K562 (cell line): ENCODE data around the gene FBXL13. TPM values are rescaled to one million over a fixed set of nuclear protein-coding genes. Genes with fewer than 3 reads are reported as not detected.

Experiments used
- CBFA2T2 ChIP-seq: fragments of 450-650 bp; conservative IDR thresholded peaks from 2 replicates; pipeline ENCODE4 v1.6.1; 2017; ENCODE audit warnings: mild to moderate bottlenecking
- CBX3 ChIP-seq, 2 experiments: IDR thresholded peaks; 1 replicate in 1 of 2; 2 replicates in 1 of 2; pipeline ENCODE4 v1.6.1; 2012; ENCODE audit warnings: inconsistent platforms in 2 of 2, low read length in 2 of 2, borderline replicate concordance in 1 of 2, control low read depth in 1 of 2
- DPF2 ChIP-seq: fragments of 450-650 bp; IDR thresholded peaks from 2 replicates; pipeline ENCODE4 v1.6.1; 2016
- EWSR1 ChIP-seq: fragments of 450-650 bp; IDR thresholded peaks from 2 replicates; pipeline ENCODE4 v1.6.1; 2018; ENCODE audit warnings: borderline replicate concordance, mild to moderate bottlenecking, low read depth, moderate library complexity; ENCODE audit not compliant: partially characterized antibody
- FIP1L1 ChIP-seq: fragments of 200-400 bp; formaldehyde crosslinking; IDR thresholded peaks from 2 replicates; pipeline ENCODE4 v1.6.1; 2018; ENCODE audit warnings: mild to moderate bottlenecking, low read depth, low read length; ENCODE audit not compliant: poor library complexity, severe bottlenecking
- JUND ChIP-seq, 2 experiments: IDR thresholded peaks; 2 replicates in 1 of 2; 3 replicates in 1 of 2; pipeline ENCODE4 v1.6.1; 2011; ENCODE audit warnings: borderline replicate concordance in 2 of 2, low read depth in 2 of 2, low read length in 2 of 2, improper control_type of control experiment in 1 of 2, missing biosample characterization in 1 of 2, missing genetic modification characterization in 1 of 2, missing genetic modification reagents in 1 of 2
- KDM1A ChIP-seq, 2 experiments: fragments of 450-650 bp; IDR thresholded peaks; 2 replicates each; pipeline ENCODE4 v1.6.1; 2016; ENCODE audit warnings: mild to moderate bottlenecking in 2 of 2
- L3MBTL2 ChIP-seq: fragments of 450-650 bp; IDR thresholded peaks from 2 replicates; pipeline ENCODE4 v1.6.1; 2016; ENCODE audit warnings: mild to moderate bottlenecking, moderate library complexity
- MYNN ChIP-seq, 2 experiments: sonication (generic); formaldehyde crosslinking in 1 of 2; IDR thresholded peaks; 2 replicates each; pipeline versions ENCODE4 v1.5.0 to v1.6.1; 2016 to 2020; ENCODE audit warnings: antibody characterized with exemption in 1 of 2, missing genetic modification reagents in 1 of 2
- NFIC ChIP-seq: fragments of 450-650 bp; IDR thresholded peaks from 2 replicates; pipeline ENCODE4 v1.6.1; 2017; ENCODE audit warnings: mild to moderate bottlenecking, inconsistent platforms
- STAT5A ChIP-seq: IDR thresholded peaks from 2 replicates; pipeline ENCODE4 v1.6.1; 2012; ENCODE audit warnings: low read length, inconsistent platforms, borderline replicate concordance
- XRCC5 ChIP-seq: fragments of 200-400 bp; formaldehyde crosslinking; IDR thresholded peaks from 2 replicates; pipeline ENCODE4 v1.6.1; 2017; ENCODE audit warnings: low read depth, mild to moderate bottlenecking, low read length
- ZNF583 ChIP-seq: fragments of 250-450 bp; sonication (Bioruptor Pico); IDR thresholded peaks from 2 replicates; pipeline ENCODE4 v1.4.0; 2020
- ZNF699 ChIP-seq: fragments of 250-450 bp; sonication (Bioruptor Pico); IDR thresholded peaks from 2 replicates; pipeline ENCODE4 v1.8.0; 2021; ENCODE audit warnings: mild to moderate bottlenecking, moderate library complexity; ENCODE audit not compliant: insufficient replicate concordance
- polyA plus RNA-seq, 8 experiments: library from polyadenylated mRNA; depleted of rRNA in 4 of 8; stranded (reverse) in 5 of 8; unstranded in 3 of 8; fragments of >200 nt; fragmentation: Nextera tagmentation in 2 of 8; fragmentation: Illumina TruSeq in 1 of 8; extraction: Ambion mirVana in 2 of 8; extraction: Trizol in 1 of 8; gene quantifications; 2 replicates each; pipeline versions ENCODE4 v1.2.1 to v1.2.3, GENCODE V29; 2011 to 2014; ENCODE audit warnings: inconsistent platforms in 1 of 8, missing spikeins in 1 of 8
- total RNA-seq, 7 experiments: library from RNA; depleted of rRNA in 6 of 7; stranded (reverse); fragments of >200 nt in 6 of 7; fragmentation: Illumina TruSeq in 2 of 7; extraction: Trizol in 2 of 7; gene quantifications; 2 replicates each; pipeline versions ENCODE4 v1.2.1 to v1.2.3, GENCODE V29; 2011 to 2021; ENCODE audit warnings: low replicate concordance in 1 of 7
- TF ChIP-seq, protein P1 (sequence below), 2 experiments: IDR thresholded peaks in 1 of 2; conservative IDR thresholded peaks in 1 of 2; 2 replicates each; pipeline ENCODE4 v1.6.1; 2016; ENCODE audit warnings: low read depth in 2 of 2, mild to moderate bottlenecking in 1 of 2, missing compliant biosample characterization in 1 of 2, missing genetic modification characterization in 1 of 2, moderate library complexity in 1 of 2
- TF ChIP-seq, protein P2 (sequence below): fragments of 250-450 bp; sonication (Bioruptor Pico); IDR thresholded peaks from 2 replicates; pipeline ENCODE4 v1.4.0; 2020; ENCODE audit warnings: mild to moderate bottlenecking, moderate library complexity, borderline replicate concordance
- TF ChIP-seq, protein P3 (sequence below): sonication (generic); formaldehyde crosslinking; IDR thresholded peaks from 2 replicates; pipeline ENCODE4 v1.8.1; 2023; ENCODE audit warnings: mild to moderate bottlenecking, missing genetic modification reagents, moderate library complexity
- TF ChIP-seq, protein P4 (sequence below): sonication (generic); formaldehyde crosslinking; IDR thresholded peaks from 2 replicates; pipeline ENCODE4 v1.4.0; 2020; ENCODE audit warnings: mild to moderate bottlenecking, missing genetic modification reagents

Gene FBXL13
- total and polyA plus RNA-seq, 9 of the 15 experiments (the other 6 are each of a cell fraction or from before 2014, with no cell fraction given) = 16.3 to 55.0 (median 25.4) TPM

DNA sequence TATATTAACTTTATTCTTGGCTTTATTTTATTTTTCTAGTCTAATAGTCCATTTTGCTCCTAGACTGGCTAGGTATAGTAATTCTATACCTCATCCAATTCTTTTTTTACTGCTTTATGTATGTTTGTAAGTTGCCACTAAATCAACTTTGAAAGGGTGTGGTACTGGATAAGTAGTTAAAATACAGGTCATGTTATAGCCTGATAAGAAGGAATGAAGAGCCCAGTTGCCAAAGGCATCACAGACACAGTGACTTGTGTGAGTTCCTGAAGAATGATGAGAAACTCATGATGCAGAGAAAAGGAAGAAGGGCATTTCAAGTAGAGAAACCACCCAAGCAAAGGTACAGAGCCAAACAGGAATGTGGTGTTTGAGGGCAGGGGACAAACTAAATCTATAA lies 47.0 kb upstream of the FBXL13 start (continued):
- peak; percentile 78 for TF ChIP-seq CBFA2T2
- TF ChIP-seq L3MBTL2 = no peak
- peak; percentile 47 to 56; a peak in 3 of 4 replicates for TF ChIP-seq KDM1A (IDR thresholded peaks at IDR 0.05)
- TF ChIP-seq CBX3 (IDR thresholded peaks at IDR 0.05; ENCODE audit: borderline replicate concordance in 1 of 2, low read length in 2 of 2) = peak in 1 of 2 experiments; percentile 27; a peak in 1 of 3 replicates
- TF ChIP-seq, protein P1, sequence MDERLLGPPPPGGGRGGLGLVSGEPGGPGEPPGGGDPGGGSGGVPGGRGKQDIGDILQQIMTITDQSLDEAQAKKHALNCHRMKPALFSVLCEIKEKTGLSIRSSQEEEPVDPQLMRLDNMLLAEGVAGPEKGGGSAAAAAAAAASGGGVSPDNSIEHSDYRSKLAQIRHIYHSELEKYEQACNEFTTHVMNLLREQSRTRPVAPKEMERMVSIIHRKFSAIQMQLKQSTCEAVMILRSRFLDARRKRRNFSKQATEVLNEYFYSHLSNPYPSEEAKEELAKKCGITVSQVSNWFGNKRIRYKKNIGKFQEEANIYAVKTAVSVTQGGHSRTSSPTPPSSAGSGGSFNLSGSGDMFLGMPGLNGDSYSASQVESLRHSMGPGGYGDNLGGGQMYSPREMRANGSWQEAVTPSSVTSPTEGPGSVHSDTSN (CRISPR knock-in tag; IDR thresholded peaks at IDR 0.05; ENCODE audit: low read depth) = no peak
- TF ChIP-seq, protein P1 (tag; conservative IDR thresholded peaks at IDR 0.05; ENCODE audit: low read depth) = peak; percentile 82
- no peak for TF ChIP-seq MYNN (IDR thresholded peaks at IDR 0.05)
- no peak for TF ChIP-seq MYNN (CRISPR knock-in tag; IDR thresholded peaks at IDR 0.05)
- TF ChIP-seq FIP1L1 = no peak
- no peak for TF ChIP-seq ZNF583 (CRISPR knock-in tag)
- no peak for TF ChIP-seq ZNF699 (CRISPR knock-in tag)
- peak; percentile 58 for TF ChIP-seq NFIC
- peak; percentile 32; the same call in 1 of the 2 replicates for TF ChIP-seq STAT5A
- peak; percentile 26; the same call in 1 of the 2 replicates for TF ChIP-seq JUND (IDR thresholded peaks at IDR 0.05; ENCODE audit: borderline replicate concordance, low read depth, low read length)
- no peak; the same call in 2 of the 3 replicates for TF ChIP-seq JUND (tag; IDR thresholded peaks at IDR 0.05; ENCODE audit: borderline replicate concordance, low read depth, low read length)
- no peak for TF ChIP-seq EWSR1
- TF ChIP-seq, protein P2, sequence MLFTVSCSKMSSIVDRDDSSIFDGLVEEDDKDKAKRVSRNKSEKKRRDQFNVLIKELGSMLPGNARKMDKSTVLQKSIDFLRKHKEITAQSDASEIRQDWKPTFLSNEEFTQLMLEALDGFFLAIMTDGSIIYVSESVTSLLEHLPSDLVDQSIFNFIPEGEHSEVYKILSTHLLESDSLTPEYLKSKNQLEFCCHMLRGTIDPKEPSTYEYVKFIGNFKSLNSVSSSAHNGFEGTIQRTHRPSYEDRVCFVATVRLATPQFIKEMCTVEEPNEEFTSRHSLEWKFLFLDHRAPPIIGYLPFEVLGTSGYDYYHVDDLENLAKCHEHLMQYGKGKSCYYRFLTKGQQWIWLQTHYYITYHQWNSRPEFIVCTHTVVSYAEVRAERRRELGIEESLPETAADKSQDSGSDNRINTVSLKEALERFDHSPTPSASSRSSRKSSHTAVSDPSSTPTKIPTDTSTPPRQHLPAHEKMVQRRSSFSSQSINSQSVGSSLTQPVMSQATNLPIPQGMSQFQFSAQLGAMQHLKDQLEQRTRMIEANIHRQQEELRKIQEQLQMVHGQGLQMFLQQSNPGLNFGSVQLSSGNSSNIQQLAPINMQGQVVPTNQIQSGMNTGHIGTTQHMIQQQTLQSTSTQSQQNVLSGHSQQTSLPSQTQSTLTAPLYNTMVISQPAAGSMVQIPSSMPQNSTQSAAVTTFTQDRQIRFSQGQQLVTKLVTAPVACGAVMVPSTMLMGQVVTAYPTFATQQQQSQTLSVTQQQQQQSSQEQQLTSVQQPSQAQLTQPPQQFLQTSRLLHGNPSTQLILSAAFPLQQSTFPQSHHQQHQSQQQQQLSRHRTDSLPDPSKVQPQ = no peak
- TF ChIP-seq, protein P3, sequence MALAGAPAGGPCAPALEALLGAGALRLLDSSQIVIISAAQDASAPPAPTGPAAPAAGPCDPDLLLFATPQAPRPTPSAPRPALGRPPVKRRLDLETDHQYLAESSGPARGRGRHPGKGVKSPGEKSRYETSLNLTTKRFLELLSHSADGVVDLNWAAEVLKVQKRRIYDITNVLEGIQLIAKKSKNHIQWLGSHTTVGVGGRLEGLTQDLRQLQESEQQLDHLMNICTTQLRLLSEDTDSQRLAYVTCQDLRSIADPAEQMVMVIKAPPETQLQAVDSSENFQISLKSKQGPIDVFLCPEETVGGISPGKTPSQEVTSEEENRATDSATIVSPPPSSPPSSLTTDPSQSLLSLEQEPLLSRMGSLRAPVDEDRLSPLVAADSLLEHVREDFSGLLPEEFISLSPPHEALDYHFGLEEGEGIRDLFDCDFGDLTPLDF = no peak
- TF ChIP-seq, protein P4, sequence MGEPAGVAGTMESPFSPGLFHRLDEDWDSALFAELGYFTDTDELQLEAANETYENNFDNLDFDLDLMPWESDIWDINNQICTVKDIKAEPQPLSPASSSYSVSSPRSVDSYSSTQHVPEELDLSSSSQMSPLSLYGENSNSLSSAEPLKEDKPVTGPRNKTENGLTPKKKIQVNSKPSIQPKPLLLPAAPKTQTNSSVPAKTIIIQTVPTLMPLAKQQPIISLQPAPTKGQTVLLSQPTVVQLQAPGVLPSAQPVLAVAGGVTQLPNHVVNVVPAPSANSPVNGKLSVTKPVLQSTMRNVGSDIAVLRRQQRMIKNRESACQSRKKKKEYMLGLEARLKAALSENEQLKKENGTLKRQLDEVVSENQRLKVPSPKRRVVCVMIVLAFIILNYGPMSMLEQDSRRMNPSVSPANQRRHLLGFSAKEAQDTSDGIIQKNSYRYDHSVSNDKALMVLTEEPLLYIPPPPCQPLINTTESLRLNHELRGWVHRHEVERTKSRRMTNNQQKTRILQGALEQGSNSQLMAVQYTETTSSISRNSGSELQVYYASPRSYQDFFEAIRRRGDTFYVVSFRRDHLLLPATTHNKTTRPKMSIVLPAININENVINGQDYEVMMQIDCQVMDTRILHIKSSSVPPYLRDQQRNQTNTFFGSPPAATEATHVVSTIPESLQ (CRISPR knock-in tag) = no peak
- TF ChIP-seq XRCC5 = no peak
- TF ChIP-seq DPF2 = peak; percentile 87
